Measurements from ENCODE around the gene ENTHD1.

The ENTHD1 gene

DNA sequence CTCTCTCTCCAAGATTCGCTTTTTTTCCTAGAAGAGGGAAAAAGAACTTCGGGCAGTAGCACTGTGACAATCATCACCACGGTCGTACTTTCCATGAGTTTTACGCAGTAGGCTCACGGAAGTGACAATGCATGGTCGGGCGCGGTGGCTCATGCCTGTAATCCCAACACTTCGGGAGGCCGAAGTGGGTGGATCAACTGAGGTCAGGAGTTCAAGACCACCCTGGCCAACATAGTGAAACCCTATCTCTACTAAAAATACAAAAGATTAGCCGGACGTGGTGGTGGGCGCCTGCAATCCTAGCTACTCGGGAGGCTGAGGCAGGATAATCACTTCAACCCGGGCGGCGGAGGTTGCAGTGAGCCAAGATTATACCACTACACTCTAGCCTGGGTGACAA, 30.7 kb upstream of the ENTHD1 start:
- no peak overlapping the region for H3K27ac ChIP-seq
- TF ChIP-seq, protein P1, sequence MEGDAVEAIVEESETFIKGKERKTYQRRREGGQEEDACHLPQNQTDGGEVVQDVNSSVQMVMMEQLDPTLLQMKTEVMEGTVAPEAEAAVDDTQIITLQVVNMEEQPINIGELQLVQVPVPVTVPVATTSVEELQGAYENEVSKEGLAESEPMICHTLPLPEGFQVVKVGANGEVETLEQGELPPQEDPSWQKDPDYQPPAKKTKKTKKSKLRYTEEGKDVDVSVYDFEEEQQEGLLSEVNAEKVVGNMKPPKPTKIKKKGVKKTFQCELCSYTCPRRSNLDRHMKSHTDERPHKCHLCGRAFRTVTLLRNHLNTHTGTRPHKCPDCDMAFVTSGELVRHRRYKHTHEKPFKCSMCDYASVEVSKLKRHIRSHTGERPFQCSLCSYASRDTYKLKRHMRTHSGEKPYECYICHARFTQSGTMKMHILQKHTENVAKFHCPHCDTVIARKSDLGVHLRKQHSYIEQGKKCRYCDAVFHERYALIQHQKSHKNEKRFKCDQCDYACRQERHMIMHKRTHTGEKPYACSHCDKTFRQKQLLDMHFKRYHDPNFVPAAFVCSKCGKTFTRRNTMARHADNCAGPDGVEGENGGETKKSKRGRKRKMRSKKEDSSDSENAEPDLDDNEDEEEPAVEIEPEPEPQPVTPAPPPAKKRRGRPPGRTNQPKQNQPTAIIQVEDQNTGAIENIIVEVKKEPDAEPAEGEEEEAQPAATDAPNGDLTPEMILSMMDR (conservative IDR thresholded peaks at IDR 0.05), result no peak

DNA sequence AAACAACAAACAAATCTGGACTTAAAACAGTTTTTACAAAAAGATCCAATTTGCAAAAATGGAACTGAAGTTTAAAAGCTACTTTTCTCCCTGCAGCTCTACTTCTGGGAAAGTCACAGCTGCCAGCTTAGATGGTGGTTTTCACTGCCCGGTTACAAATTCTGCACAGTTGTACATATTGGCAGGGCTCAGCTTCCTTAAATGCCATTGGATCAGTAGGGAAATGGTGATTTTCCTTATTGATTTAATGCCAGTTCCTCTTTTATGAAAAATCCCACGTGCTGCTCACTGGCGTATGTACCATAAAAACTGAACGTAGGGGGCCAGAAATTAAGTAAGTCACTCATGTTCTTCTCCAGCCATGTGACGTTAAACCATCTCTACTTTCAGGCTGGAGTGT, 30.1 kb upstream of the ENTHD1 start:
- TF ChIP-seq, protein P1 (conservative IDR thresholded peaks at IDR 0.05), result no peak
- no peak overlapping the region for H3K27ac ChIP-seq

DNA sequence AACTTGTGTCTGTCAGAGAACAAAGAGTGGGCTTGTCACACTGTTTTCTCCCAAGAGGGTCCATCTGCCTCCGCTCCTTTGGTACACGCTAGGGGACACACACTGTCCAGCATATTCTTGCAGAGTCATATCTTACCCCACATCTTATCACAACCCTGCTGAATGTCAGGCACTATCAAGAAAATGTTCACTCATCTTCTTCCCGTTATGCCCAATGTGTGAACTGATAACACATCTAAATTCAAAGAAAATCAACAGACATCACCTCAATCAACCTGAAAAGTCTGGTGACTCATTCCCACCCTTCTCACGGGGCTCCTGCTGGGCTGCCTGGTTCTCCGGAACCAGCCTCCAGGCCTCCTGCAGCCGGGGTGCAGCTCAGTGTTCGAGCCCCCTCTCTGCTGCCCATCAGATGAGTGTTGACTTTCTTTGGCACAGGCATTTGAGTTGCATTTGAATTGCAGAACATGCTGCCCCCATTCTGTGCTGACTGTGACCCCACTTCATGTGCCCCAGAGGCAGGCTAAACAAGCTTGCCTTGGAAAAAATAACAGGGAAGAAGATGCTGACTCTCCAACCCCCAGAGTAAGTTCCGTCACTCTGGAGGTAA, 26.7 kb upstream of the ENTHD1 start:
- TF ChIP-seq, protein P1 (conservative IDR thresholded peaks at IDR 0.05), result no peak
- H3K27ac ChIP-seq, result no peak overlapping the region

DNA sequence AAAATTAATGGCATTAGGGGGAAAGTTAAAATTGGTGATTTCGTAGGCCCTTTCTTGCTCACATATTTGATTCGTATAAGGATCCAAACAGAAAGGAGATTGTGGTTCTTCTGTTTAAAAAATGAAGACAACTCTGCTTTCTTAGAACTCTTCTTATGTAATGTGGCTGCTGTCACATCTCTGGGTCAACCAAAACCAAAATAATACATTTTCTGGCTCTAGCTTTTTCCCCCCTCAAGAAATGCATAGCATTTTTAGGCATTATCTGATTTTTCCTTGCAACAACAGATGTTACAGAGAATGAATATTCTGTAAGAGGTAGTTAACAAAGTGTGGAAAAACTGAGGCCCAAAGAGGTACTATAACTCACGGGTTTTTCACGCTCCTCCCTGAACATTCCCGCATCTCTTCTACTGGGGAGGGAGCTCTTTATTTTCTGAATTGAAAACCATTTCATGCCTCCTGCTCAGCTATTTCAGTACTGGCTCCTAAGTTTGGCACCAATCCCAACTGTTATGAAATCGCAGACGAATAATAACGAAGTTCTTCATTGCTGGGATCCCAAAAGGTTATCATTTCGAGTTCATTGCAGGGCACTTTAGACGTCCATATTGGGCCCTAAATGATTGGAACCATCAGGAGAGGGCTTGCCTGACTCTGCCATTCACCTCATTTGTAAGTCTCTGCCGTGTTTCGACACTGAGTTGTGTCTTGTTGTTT, 24.4 kb upstream of the ENTHD1 start:
- no peak overlapping the region for H3K27ac ChIP-seq
- TF ChIP-seq, protein P1 (conservative IDR thresholded peaks at IDR 0.05), result no peak

DNA sequence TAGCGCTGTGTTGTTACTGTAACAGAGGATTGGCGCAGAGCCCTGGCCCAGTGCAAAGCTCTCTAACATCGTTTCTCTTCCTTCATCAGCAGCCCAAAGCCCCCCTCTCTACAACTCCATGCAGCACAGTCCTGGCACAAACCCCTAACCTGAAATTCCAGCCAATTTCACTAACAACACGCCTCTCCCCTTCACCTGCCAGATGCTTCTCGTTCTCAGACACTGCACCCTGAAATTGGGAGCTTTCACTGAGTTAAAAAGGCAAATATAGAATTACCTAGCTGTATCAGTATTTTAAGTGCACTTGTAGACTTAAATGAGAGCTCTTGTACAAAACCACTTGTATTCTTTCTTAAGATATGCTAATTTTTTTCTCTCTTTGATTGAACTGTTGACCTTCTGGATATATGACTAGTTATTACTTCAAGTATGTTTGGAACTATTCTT, 23.7 kb upstream of the ENTHD1 start:
- H3K27ac ChIP-seq, result no peak overlapping the region
- TF ChIP-seq, protein P1 (conservative IDR thresholded peaks at IDR 0.05), result no peak

DNA sequence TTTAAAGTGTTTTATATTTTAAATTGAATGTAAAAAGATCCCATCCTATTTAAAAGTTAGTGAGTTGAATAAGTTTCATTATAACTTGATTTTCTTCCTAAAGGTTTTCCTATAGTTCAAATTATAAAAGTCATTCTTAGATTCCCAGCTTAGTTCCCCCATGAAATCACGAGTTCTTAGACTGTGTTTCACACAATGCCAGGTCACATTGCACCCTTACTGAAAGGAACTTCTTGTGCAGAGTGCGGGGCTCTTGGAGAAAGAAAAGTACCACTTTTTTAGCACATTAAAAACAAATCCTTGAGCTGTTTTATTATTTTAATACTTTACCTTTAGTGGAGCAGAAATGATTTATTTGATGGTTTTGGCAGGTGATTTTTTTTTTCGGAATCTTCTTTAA, 22.9 kb upstream of the ENTHD1 start:
- TF ChIP-seq, protein P1 (conservative IDR thresholded peaks at IDR 0.05), result no peak
- H3K27ac ChIP-seq, result no peak overlapping the region

DNA sequence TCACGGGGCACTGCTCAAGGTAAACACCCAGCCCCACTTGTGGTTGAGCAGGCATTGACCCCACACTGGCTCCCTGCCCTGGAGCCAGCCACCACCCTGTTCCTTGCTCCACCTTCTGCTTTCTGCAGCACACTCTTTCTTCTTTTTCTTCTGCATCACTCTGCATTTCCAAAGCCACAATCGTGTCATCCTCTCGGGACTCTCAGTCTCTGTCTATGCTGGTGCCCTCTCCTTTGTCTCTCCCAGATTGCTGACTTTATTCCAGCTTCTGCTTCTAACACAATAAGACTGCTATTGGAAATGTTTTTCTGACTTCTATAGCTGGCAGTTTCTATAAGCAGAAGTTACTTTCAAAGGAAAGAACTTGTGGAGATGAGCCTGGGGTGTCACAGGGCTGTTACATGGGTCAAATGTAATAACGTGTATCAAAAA, 21.8 kb upstream of the ENTHD1 start:
- H3K27ac ChIP-seq, result no peak overlapping the region
- TF ChIP-seq, protein P1 (conservative IDR thresholded peaks at IDR 0.05), result no peak
